Measurements from ENCODE around the gene TRNP1. TPM values are rescaled to one million over a fixed set of nuclear protein-coding genes. Genes with fewer than 3 reads are reported as not detected.

The TRNP1 gene
- total and polyA plus RNA-seq, 10 of the 15 experiments (the other 5 are each of a cell fraction or from before 2014, with no cell fraction given), result 0.13 TPM; not detected in 9

DNA sequence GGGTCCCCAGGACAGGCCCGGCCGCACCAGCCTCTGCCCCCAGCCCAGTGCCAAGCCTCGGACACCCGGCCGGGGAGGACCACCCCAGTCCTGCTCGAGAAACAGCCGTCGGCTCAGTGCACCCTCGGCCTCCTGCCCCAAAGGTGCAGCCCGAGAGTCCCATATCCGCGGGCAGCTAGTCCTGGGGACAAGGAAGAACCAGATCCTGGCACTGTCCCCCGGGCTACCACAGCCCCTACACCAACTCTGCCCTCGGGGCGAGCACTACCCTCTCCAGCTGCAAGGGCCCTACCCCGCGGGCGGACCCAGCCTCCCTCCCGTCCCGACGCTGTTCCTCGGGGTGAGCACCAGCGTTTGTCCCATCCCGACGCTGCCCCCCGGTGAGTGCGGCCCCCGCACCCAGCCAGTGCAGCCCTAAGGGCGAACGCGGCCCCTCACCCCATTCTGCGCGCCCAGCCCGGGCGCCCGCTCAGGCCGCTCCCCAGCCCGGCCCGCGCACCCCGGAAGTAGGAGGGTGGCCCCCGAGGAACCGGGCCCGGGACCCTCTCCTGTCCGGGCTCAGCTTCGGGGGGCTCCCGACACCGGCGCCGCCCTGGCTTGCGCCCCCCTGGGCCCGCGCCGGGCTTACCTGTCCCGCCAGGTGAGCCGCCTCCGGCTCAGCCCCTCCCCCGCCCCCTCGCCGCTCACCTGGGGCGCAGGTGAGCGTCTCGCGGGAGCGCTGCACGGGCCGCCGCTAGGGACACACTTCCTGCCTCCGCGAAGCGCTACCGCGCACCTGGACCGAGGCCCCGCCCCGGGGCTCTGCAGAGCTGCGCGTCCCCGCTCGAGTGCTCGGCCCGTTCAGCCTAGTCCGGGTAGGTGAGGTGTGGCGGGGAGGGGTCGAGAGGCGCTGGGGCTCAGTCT lies 33.5 kb upstream of the TRNP1 start, which contains the start of gene KDF1:
Gene KDF1 (minus strand): TSS at position 747 of the 903 bp plus-strand sequence. CDS start 8,088 bp downstream, outside the sequence.
- Histone ChIP-seq H3K4me3 (peak within 1 kb of the TSS; percentile 50; the same call in 1 of the 2 replicates), H3K9me3 (replicated peaks; ENCODE audit: control insufficient read depth, insufficient read depth, low read length) (no peaks in the 10 kb centered on the region; the same call in 2 of the 3 replicates), H4K20me1 (ENCODE audit: control insufficient read depth, insufficient read depth) (no peaks in the 10 kb centered on the region), H3K9ac (ENCODE audit: control insufficient read depth, insufficient read depth, low read length) (no peak within 1 kb of the TSS), H3K79me2 (ENCODE audit: control insufficient read depth, insufficient read depth, low read length) (no peaks in the 10 kb centered on the region), H3K4me2 (ENCODE audit: control insufficient read depth, insufficient read depth) (peak within 1 kb of the TSS; percentile 72; the same call in 1 of the 2 replicates), H3K36me3 (ENCODE audit: control insufficient read depth in 2 of 2, insufficient read depth in 2 of 2, low read length in 1 of 2) (no peaks in the 10 kb centered on the region), H3K4me1 (ENCODE audit: control insufficient read depth, insufficient read depth, low read length) (no peaks in the 10 kb centered on the region), H2AFZ (ENCODE audit: control insufficient read depth, low read depth, low read length) (peak within 1 kb of the TSS; percentile 61), H3K27ac (ENCODE audit: control insufficient read depth, insufficient read depth) (no peak within 1 kb of the TSS), H3K27me3 (replicated peaks in 1 of 2; ENCODE audit: control insufficient read depth in 2 of 2, insufficient read depth in 2 of 2, low read length in 1 of 2) (peaks cover 6 to 7% of the 10 kb centered on the region in 2 experiments)
- in situ Hi-C loops (cut with MboI), result no loop called here
- ChIA-PET RAD21 (ENCODE audit: unreplicated experiment) (no interaction called here), CTCF (no interaction called here), SMC1A (ENCODE audit: uncharacterized antibody, unreplicated experiment) (no interaction called here), POLR2A (no interaction called here)
- intact Hi-C loops (cut with micrococcal nuclease; ENCODE audit: unreplicated experiment), result no loop called here
- no peak for DNase-seq (ENCODE audit: low read depth, low spot score)
- no peak for FAIRE-seq
- no TSS peak for BruUV-seq (replicated peaks)
- WGBS (ENCODE audit: insufficient coverage, insufficient replicate concordance, low lambda C conversion rate, missing lambda C conversion rate), result 2% methylated on average over 55 of the region's 86 CpGs
- peak; percentile 46; the same call in 2 of the 3 replicates for ATAC-seq
- 0 out of 2 replicates have a peak, but pooled peaks have one; percentile 51 for TF ChIP-seq TCF3 (IDR thresholded peaks at IDR 0.05; ENCODE audit: borderline replicate concordance, insufficient read depth, low read depth, low read length)
- no peak for TF ChIP-seq FOXK2 (IDR thresholded peaks at IDR 0.05)
- TF ChIP-seq CEBPB (IDR thresholded peaks at IDR 0.05; ENCODE audit: borderline replicate concordance in 1 of 2, low read depth in 2 of 2, low read length in 2 of 2), result no peak
- TF ChIP-seq CTCF (IDR thresholded peaks at IDR 0.05 in 2 of 3, conservative IDR thresholded peaks at IDR 0.05 in 1 of 3; ENCODE audit: control insufficient read depth in 2 of 3, extremely low read depth in 1 of 3, insufficient read depth in 1 of 3, low read depth in 3 of 3, low read length in 3 of 3), result peak in 2 of 3 experiments; percentile 2 to 16; a peak in 1 of 6 replicates
- TF ChIP-seq, protein P1, sequence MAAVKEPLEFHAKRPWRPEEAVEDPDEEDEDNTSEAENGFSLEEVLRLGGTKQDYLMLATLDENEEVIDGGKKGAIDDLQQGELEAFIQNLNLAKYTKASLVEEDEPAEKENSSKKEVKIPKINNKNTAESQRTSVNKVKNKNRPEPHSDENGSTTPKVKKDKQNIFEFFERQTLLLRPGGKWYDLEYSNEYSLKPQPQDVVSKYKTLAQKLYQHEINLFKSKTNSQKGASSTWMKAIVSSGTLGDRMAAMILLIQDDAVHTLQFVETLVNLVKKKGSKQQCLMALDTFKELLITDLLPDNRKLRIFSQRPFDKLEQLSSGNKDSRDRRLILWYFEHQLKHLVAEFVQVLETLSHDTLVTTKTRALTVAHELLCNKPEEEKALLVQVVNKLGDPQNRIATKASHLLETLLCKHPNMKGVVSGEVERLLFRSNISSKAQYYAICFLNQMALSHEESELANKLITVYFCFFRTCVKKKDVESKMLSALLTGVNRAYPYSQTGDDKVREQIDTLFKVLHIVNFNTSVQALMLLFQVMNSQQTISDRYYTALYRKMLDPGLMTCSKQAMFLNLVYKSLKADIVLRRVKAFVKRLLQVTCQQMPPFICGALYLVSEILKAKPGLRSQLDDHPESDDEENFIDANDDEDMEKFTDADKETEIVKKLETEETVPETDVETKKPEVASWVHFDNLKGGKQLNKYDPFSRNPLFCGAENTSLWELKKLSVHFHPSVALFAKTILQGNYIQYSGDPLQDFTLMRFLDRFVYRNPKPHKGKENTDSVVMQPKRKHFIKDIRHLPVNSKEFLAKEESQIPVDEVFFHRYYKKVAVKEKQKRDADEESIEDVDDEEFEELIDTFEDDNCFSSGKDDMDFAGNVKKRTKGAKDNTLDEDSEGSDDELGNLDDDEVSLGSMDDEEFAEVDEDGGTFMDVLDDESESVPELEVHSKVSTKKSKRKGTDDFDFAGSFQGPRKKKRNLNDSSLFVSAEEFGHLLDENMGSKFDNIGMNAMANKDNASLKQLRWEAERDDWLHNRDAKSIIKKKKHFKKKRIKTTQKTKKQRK (IDR thresholded peaks at IDR 0.05; ENCODE audit: low read depth, low read length), result no peak
- TF ChIP-seq E4F1 (IDR thresholded peaks at IDR 0.05; ENCODE audit: borderline replicate concordance, partially characterized antibody), result no peak
- no peak for TF ChIP-seq SPI1 (IDR thresholded peaks at IDR 0.05; ENCODE audit: borderline replicate concordance, insufficient read depth, low read depth, low read length)
- no peak for TF ChIP-seq SIN3A (IDR thresholded peaks at IDR 0.05; ENCODE audit: low read depth, low read length)
- no peak for TF ChIP-seq NFYB (IDR thresholded peaks at IDR 0.05; ENCODE audit: insufficient read depth, low read depth, low read length)
- TF ChIP-seq TCF7 (IDR thresholded peaks at IDR 0.05; ENCODE audit: borderline replicate concordance), result no peak
- TF ChIP-seq TARDBP (IDR thresholded peaks at IDR 0.05; ENCODE audit: borderline replicate concordance), result no peak

Data from GM12878 (cell line).